GM21825 (cell line): Measurements from ENCODE around the gene CDK11B.
"Not testable (repeated sequence)": the region's sequence is repeated elsewhere in the genome, so short reads cannot be mapped to it uniquely, and the experiment has no call there.

ENCODE experiments used
- ATAC-seq: cut with Tn5 transposase; IDR thresholded peaks from one replicate; pipeline ENCODE4 v1.9.1; 2021; ENCODE audit warnings: mild to moderate bottlenecking, moderate library complexity; ENCODE audit not compliant: unreplicated experiment

Gene CDK11B

DNA sequence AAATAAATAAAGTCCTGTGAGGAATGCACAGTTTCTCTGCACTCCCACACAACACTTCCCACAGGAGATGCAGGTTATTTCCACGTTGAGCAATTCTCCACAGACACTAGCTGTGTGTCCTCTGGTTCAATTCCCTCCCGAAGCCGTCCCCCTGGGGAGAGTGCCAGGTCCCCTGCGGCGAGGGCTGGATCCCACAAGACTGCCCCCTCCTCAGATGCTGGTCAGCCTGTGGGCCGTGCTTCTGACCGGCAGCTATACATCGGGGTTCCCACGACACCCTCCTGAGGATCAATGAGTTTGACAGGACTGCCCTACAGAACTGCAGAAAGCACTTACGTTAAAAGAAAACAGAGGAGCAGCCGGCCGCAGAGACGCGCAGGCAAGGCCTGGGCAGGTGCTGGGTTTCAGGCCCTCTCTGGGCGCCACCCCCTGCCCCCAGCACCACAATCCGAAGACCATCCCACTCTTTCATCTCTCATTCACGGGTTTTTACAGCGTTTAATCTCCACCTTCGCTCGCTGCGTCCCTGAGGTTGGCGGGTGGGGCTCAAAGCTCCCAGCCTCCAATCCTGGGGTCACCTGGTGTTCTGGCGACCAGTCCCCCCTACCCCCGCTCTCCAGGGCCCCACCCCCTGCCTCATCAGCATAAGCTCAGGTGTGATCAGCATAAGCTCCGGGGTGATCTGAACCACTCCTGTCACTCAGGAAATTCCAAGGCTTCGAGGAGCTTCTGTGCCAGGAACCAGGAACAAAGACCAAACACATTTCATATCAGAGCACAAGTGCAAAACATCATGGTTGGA, 24.5 kb upstream of the CDK11B start:
- ATAC-seq: no peak

DNA sequence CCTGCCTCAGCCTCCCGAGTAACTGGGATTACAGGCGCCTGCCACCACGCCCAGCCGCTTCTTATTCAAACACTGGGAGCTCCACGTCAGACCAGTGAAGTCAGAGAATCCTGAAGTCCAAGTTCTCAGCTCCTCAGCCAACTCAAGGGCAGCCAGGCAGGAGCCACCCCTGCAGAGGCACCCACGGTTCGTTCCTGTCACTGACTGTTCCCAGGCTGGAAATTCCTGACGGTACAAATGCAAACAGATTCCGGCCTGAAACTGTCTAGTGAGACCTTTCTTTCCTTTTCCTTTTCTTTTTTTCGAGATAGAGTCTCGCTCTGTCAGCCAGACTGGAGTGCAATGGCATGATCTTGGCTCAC, 22.1 kb upstream of the CDK11B start:
- ATAC-seq: no peak

GRCh38 chr1:1680031-1680911, 21.5 kb upstream of the CDK11B start:
- ATAC-seq: no peak

GRCh38 chr1:1678581-1679380, 20.0 kb upstream of the CDK11B start:
- ATAC-seq: no peak

DNA sequence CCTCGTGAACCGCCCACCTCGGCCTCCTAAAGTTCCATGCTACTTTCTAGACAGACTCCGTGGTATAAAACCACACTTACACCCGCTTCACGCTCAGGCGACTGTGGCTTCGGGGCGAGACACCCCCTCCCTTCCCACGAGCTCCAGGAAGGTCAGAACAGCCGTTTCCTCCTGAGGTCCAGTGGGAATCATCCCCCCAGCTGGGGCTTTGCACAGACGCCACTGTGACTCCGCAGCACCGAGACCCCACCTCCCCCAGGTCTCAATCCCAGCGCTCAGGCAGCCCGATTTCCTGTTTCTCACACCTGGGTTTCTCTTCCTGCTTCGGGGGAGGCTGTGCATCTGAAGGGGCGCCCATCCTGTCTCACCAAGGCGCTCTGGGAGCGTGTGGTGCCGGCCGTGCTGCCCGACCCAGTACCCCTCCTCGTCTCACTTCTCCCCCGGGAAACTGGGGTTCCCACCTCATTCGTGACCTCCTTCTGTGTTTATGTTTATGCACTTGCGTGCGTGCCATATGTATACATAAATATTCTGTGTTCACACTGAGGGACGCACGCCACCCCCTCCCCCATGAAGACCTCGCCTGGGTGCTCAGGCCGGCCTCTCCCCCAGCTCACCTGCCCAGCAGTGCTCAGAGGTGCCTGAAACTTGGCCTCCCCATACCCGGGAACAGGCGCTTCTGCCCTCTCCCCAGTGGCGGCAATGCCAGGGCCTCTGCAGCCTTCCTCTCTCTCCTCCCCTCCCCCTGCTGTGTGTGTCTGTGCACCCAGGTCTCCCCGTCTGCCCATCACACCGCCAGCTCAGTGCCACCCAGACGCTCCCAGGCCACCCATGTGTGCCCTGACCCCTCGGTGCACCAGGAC, 19.1 kb upstream of the CDK11B start:
- ATAC-seq: peak; percentile 69

DNA sequence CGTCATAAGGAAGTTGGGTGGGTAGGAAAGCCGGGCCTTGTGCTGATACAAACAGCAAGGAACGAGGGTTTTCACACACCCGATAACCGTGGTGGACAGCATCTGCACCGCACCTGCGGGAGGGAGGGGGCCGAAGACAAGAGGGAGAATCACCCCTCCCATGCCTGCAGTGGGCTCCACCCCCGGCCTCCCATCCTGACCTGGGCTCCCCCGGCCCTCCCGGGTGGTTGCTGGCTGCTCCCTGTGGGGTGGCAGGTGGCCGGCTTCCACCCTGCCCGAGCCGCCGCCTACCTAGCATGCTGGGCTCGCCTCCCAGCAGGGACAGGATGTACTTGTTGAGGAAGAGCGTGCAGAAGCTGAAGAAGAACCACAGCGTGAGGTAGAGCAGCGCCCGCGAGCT, 17.3 kb upstream of the CDK11B start:
- ATAC-seq: not testable (repeated sequence)

DNA sequence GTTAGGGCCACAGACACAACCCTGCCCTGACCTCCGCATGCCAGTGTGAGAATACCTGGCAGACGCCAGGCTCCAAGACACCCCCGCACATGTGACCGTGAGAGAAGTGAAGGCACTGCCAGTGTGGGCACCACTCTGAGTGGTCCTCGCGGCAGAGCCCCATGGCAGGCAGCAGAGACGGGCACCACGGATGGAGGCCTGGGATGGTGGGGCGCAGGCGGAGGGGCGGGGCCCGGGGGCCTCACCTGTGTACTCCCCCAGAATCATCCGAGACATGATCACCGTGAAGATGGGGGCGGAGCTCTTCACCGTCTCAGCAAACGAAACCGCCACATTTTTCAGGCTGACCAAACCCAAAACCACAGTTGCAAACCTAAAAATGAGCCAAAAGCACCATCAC, 16.4 kb upstream of the CDK11B start:
- not testable (repeated sequence) for ATAC-seq

GRCh38 chr1:1674806-1675205, 16.0 kb upstream of the CDK11B start:
- not testable (repeated sequence) for ATAC-seq

GRCh38 chr1:1672181-1672965, 13.6 kb upstream of the CDK11B start:
- ATAC-seq: no peak

- ATAC-seq: no peak
Measured at GRCh38 chr1:1671365-1672119, 12.7 kb upstream of the CDK11B start.

GRCh38 chr1:1670866-1671265, 12.1 kb upstream of the CDK11B start:
- no peak for ATAC-seq

GRCh38 chr1:1669468-1670440, 10.9 kb upstream of the CDK11B start:
- no peak for ATAC-seq

GRCh38 chr1:1666526-1666925, 7.7 kb upstream of the CDK11B start:
- ATAC-seq: no peak

DNA sequence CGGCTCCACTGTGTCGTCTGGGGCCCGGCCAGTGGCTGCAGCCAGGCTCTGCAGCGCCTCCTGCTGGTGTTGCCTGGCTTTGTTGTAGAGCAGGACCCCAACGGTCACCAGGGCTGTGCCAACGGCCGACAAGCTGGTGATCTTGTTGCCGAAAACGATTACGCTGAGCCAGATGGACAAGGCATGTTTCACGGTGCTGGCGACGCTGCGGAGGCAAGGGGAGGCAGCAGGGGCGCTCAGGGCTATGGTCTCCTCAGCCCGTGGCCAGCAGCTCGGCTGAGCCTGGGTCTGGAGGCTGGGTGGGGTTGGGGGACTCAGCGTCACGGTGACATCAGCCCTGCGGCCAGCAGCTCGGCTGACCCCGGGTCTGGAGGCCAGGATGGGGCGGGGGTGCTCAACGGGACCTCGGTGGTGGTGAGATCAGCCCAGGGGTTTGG, 7.0 kb upstream of the CDK11B start:
- ATAC-seq: no peak

DNA sequence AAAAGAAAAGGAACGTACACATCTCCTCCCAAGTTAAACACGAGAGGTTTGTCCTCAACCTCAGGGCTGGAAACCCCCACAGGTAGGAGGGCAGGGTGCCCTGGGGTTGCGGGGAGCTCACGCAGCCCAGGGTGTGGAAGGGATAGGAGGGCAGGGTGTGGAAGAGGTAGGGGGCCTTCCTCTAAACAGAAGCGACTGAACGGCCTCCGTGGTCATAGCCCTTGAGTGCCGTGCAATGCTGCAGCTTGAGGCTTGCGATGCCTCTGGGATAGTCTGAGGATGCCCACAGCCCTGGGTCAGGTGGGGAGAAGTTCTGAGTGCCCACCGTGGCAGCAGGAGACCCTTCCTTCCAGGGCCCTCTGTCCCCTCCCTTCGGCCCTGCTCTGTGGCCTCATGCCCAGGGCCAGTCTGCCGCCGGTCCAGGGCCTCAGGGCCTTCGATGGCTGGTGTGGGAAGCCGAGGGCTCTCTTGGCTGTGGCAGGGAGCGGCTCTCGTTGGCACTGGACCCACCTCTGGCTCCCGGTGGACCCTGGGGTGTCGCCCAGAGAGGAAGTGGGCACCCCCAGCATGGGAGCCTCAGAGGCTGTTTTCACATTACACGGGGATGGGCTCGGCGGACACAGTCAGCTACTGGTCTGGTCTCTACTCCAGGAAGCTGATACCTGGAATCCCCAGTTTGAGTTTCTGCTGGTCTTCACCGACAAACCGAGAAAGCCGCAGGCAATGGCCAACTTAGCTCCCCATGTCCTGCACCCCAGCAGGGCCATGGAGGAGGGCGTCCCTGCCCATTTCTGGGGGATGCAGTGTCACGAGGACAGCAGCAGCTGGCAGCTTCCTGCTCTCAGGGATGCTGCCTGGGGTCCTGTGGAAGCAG, 6.4 kb upstream of the CDK11B start:
- ATAC-seq: no peak

DNA sequence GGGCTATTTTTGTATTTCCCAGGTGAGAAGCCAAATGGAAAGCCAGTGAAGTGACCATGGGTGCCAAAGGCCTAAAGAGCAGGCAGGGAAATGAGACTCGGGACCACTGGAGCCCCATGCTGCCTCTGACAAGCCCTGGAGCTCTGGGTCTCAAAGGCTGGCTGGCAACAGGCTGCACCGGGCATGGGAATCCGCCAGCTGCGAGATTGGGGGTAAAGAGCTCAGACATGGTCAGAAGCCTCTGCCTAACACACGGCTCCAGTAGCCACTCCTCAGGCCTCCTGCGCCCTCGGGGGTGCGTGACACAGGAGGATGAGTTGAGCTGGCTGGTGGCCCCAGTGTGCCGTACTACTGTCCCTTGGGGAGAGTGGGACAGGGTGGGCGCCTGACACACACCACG, 5.5 kb upstream of the CDK11B start:
- ATAC-seq: not testable (repeated sequence)
